Fibroblast of lung (primary cell): ENCODE data around the gene XXYLT1. TPM values are rescaled to one million over a fixed set of nuclear protein-coding genes. Genes with fewer than 3 reads are reported as not detected.

ENCODE experiments used
- DNase-seq, 2 donors: peaks; one replicate each; pipeline versions ENCODE4 v3.0.0 to v3.0.0-alpha.2; 2010; ENCODE audit warnings: low read depth in 2 of 2
- H2AFZ ChIP-seq: 2 replicates; pipeline ENCODE4 v1.5.1; 2012; ENCODE audit warnings: low read length, control low read depth, inconsistent platforms
- H3K27ac ChIP-seq: 2 replicates; pipeline ENCODE4 v1.5.1; 2011; ENCODE audit warnings: low read length, control low read depth; ENCODE audit not compliant: insufficient read depth
- H3K27me3 ChIP-seq: 2 replicates; pipeline ENCODE4 v1.5.1; 2011; ENCODE audit warnings: mild to moderate bottlenecking, low read length; ENCODE audit not compliant: control insufficient read depth, insufficient read depth
- H3K36me3 ChIP-seq: 2 replicates; pipeline ENCODE4 v1.5.1; 2011; ENCODE audit warnings: low read length; ENCODE audit not compliant: control insufficient read depth, insufficient read depth
- H3K4me1 ChIP-seq: 2 replicates; pipeline ENCODE4 v1.5.1; 2011; ENCODE audit warnings: low read length; ENCODE audit not compliant: control insufficient read depth, insufficient read depth; ENCODE audit errors: extremely low read depth
- H3K4me2 ChIP-seq: 2 replicates; pipeline ENCODE4 v1.5.1; 2011; ENCODE audit warnings: low read length, control low read depth; ENCODE audit not compliant: insufficient read depth; ENCODE audit errors: extremely low read depth
- H3K4me3 ChIP-seq, 4 experiments: fragments of 200-600 bp in 1 of 4; sonication (generic) in 1 of 4; replicated peaks in 1 of 4; 2 replicates each; pipeline ENCODE4 v1.5.1; 2011 to 2016; ENCODE audit warnings: low read length in 4 of 4, low read depth in 3 of 4, mild to moderate bottlenecking in 3 of 4, control low read depth in 2 of 4, inconsistent platforms in 1 of 4, mixed read lengths in 1 of 4; ENCODE audit not compliant: insufficient read depth in 1 of 4; ENCODE audit errors: control extremely low read depth in 1 of 4
- H3K79me2 ChIP-seq: 2 replicates; pipeline ENCODE4 v1.5.1; 2012; ENCODE audit warnings: mild to moderate bottlenecking, low read length, inconsistent platforms; ENCODE audit not compliant: control insufficient read depth, insufficient read depth
- H3K9ac ChIP-seq: 2 replicates; pipeline ENCODE4 v1.5.1; 2011; ENCODE audit warnings: mild to moderate bottlenecking, low read length, control low read depth; ENCODE audit not compliant: insufficient read depth
- H3K9me3 ChIP-seq: 2 replicates; pipeline ENCODE4 v1.5.1; 2012; ENCODE audit warnings: low read depth, low read length; ENCODE audit not compliant: control insufficient read depth, insufficient read depth
- H4K20me1 ChIP-seq: 2 replicates; pipeline ENCODE4 v1.5.1; 2011; ENCODE audit warnings: low read length; ENCODE audit not compliant: control insufficient read depth, insufficient read depth; ENCODE audit errors: extremely low read depth
- CTCF ChIP-seq, 2 donors: IDR thresholded peaks in 1 of 2; conservative IDR thresholded peaks in 1 of 2; 1 replicate in 1 of 2; 2 replicates in 1 of 2; pipeline ENCODE4 v1.5.1; 2011 to 2012; ENCODE audit warnings: low read length in 2 of 2, control low read depth in 1 of 2, inconsistent platforms in 1 of 2, low read depth in 1 of 2, mild to moderate bottlenecking in 1 of 2
- EZH2 ChIP-seq: IDR thresholded peaks from 2 replicates; pipeline ENCODE4 v1.5.1; 2012; ENCODE audit warnings: low read length, control low read depth, mild to moderate bottlenecking; ENCODE audit errors: missing control alignments
- polyA plus RNA-seq, 2 donors: library from polyadenylated mRNA; depleted of rRNA in 1 of 2; stranded (reverse) in 1 of 2; unstranded in 1 of 2; fragments of >200 nt; gene quantifications; 2 replicates each; pipeline ENCODE4 v1.2.1, GENCODE V29; 2011 to 2012; ENCODE audit warnings: missing spikeins in 1 of 2
- total RNA-seq: library from RNA; depleted of rRNA; stranded (reverse); fragments of >200 nt; gene quantifications from 2 replicates; pipeline ENCODE4 v1.2.1, GENCODE V29; 2014

Gene XXYLT1
- total and polyA plus RNA-seq, 2 donors (not counting 1 experiment from before 2014, with no cell fraction given): 12.4 to 18.5 TPM

GRCh38 chr3:195073866-195074860 is 196.8 kb downstream of the XXYLT1 start:
- TF ChIP-seq CTCF (conservative IDR thresholded peaks at IDR 0.05 in 1 of 2, IDR thresholded peaks at IDR 0.05 in 1 of 2; ENCODE audit: low read depth in 1 of 2, low read length in 2 of 2): no peak
- TF ChIP-seq EZH2: no peak
- DNase-seq: no peak
- H3K27me3 ChIP-seq: no peaks in the 10 kb centered on the region
- no peaks in the 10 kb centered on the region for H4K20me1 ChIP-seq
- H3K9ac ChIP-seq: no peak overlapping the region
- no peak overlapping the region for H3K27ac ChIP-seq
- H3K79me2 ChIP-seq: no peaks in the 10 kb centered on the region
- no peak overlapping the region for H2AFZ ChIP-seq
- no peak overlapping the region for H3K4me3 ChIP-seq
- no peak overlapping the region for H3K4me2 ChIP-seq
- H3K4me1 ChIP-seq: peaks cover 3% of the 10 kb centered on the region
- no peaks in the 10 kb centered on the region for H3K9me3 ChIP-seq
- H3K36me3 ChIP-seq: no peaks in the 10 kb centered on the region

- no peaks in the 10 kb centered on the region for H3K9me3 ChIP-seq
- H3K27me3 ChIP-seq: no peaks in the 10 kb centered on the region
- peaks cover 3% of the 10 kb centered on the region for H3K4me1 ChIP-seq
- H3K4me3 ChIP-seq: no peak overlapping the region
- no peak overlapping the region for H3K4me2 ChIP-seq
- no peak overlapping the region for H3K9ac ChIP-seq
- TF ChIP-seq CTCF (conservative IDR thresholded peaks at IDR 0.05 in 1 of 2, IDR thresholded peaks at IDR 0.05 in 1 of 2; ENCODE audit: low read depth in 1 of 2, low read length in 2 of 2): no peak
- TF ChIP-seq EZH2: no peak
- no peaks in the 10 kb centered on the region for H3K79me2 ChIP-seq
- no peak for DNase-seq
- H2AFZ ChIP-seq: no peak overlapping the region
- H3K36me3 ChIP-seq: no peaks in the 10 kb centered on the region
- H4K20me1 ChIP-seq: no peaks in the 10 kb centered on the region
- no peak overlapping the region for H3K27ac ChIP-seq
Observed at GRCh38 chr3:195072916-195073564, 197.9 kb downstream of the XXYLT1 start.
